Panc1 (cell line): ENCODE results near the gene RGS9. TPM values are rescaled to one million over a fixed set of nuclear protein-coding genes. Genes with fewer than 3 reads are reported as not detected.

ENCODE experiments used
- ATAC-seq: fragments of 200-7000 bp; cut with Tn5 transposase; 2 replicates; pipeline ENCODE4 v1.9.1; 2020; ENCODE audit warnings: mild to moderate bottlenecking, moderate library complexity
- BruUV-seq: library from RNA; stranded (reverse); fragments of 400-500 nt; replicated peaks from 2 replicates; lab custom pipeline; 2021; lab: Mats Ljungman, UMichigan
- CTCF ChIA-PET: fragments of 300-600 bp; sonication (Branson Sonifier 250); formaldehyde crosslinking; loops from one replicate; lab custom pipeline; 2022; ENCODE audit warnings: antibody characterized with exemption; lab: Charles Lee
- POLR2A ChIA-PET: fragments of 300-600 bp; sonication (Branson Sonifier 250); formaldehyde crosslinking; loops from one replicate; lab custom pipeline; 2022; ENCODE audit warnings: antibody characterized with exemption; lab: Charles Lee
- DNase-seq: peaks from one replicate; pipeline ENCODE4 v3.0.0-alpha.2; 2010; ENCODE audit warnings: low read depth, low spot score
- H3K27ac ChIP-seq: 2 replicates; pipeline ENCODE4 v1.5.1; 2011; ENCODE audit warnings: mild to moderate bottlenecking, low read length, inconsistent platforms
- H3K27me3 ChIP-seq: fragments of 200-500 bp; sonication (Bioruptor generic); 2 replicates; pipeline ENCODE4 v1.6.0; 2014; ENCODE audit warnings: low read length, inconsistent platforms; ENCODE audit not compliant: control insufficient read depth, insufficient read depth
- H3K36me3 ChIP-seq: fragments of 200-500 bp; sonication (Bioruptor generic); 2 replicates; pipeline ENCODE4 v1.5.1; 2014; ENCODE audit warnings: inconsistent platforms, mild to moderate bottlenecking, low read length, moderate library complexity; ENCODE audit not compliant: control insufficient read depth, insufficient read depth
- H3K4me1 ChIP-seq: 2 replicates; pipeline ENCODE4 v1.5.1; 2011; ENCODE audit warnings: inconsistent platforms, mild to moderate bottlenecking, low read length, moderate library complexity; ENCODE audit not compliant: control insufficient read depth, insufficient read depth
- H3K4me3 ChIP-seq, 2 experiments: 2 replicates each; pipeline ENCODE4 v1.5.1; 2011 to 2012; ENCODE audit warnings: low read depth in 2 of 2, low read length in 2 of 2, mild to moderate bottlenecking in 2 of 2, inconsistent platforms in 1 of 2, moderate library complexity in 1 of 2
- H3K9me3 ChIP-seq: fragments of 200-500 bp; sonication (Bioruptor generic); 2 replicates; pipeline ENCODE4 v1.5.1; 2014; ENCODE audit warnings: low read depth, mild to moderate bottlenecking, inconsistent platforms, low read length, moderate library complexity; ENCODE audit not compliant: control insufficient read depth, insufficient read depth
- POLR2AphosphoS5 ChIP-seq: IDR thresholded peaks from 2 replicates; pipeline ENCODE4 v1.6.1; 2012; ENCODE audit warnings: mild to moderate bottlenecking, low read depth, low read length, moderate library complexity
- SIN3A ChIP-seq: IDR thresholded peaks from 2 replicates; pipeline ENCODE4 v1.6.1; 2012; ENCODE audit warnings: low read depth, mild to moderate bottlenecking, low read length, moderate library complexity, borderline replicate concordance; ENCODE audit not compliant: insufficient read depth
- TCF7L2 ChIP-seq: IDR thresholded peaks from 2 replicates; pipeline ENCODE4 v1.6.1; 2011; ENCODE audit warnings: mild to moderate bottlenecking, low read depth, low read length, inconsistent platforms
- in situ Hi-C: cut with HindIII; loops from 2 replicates; pipeline ENCODE4 v1.10.0; 2016; ENCODE audit warnings: low sequenced_read_pairs, low pct_unique_long_range_greater_than_20kb
- intact Hi-C: fragments of 100-400 bp; cut with micrococcal nuclease; formaldehyde crosslinking; loops from one replicate; pipeline ENCODE4 v1.10.0; 2022; ENCODE audit not compliant: unreplicated experiment
- total RNA-seq: library from RNA; stranded (reverse); gene quantifications from one replicate; pipeline ENCODE4 v1.2.1, GENCODE V29; 2021; ENCODE audit not compliant: unreplicated experiment
- TF ChIP-seq, protein P1 (sequence below): fragments of 450-650 bp; IDR thresholded peaks from 2 replicates; pipeline ENCODE4 v1.5.1; 2017; ENCODE audit warnings: mild to moderate bottlenecking
- TF ChIP-seq, protein P2 (sequence below), 2 experiments: IDR thresholded peaks; 2 replicates each; pipeline ENCODE4 v1.6.1; 2011 to 2012; ENCODE audit warnings: low read depth in 2 of 2, control low read depth in 1 of 2, low read length in 1 of 2, mild to moderate bottlenecking in 1 of 2, moderate library complexity in 1 of 2; ENCODE audit not compliant: insufficient read depth in 1 of 2

RGS9 gene
- total RNA-seq, 1 experiment from 2014 or later, result 3.3 TPM

DNA sequence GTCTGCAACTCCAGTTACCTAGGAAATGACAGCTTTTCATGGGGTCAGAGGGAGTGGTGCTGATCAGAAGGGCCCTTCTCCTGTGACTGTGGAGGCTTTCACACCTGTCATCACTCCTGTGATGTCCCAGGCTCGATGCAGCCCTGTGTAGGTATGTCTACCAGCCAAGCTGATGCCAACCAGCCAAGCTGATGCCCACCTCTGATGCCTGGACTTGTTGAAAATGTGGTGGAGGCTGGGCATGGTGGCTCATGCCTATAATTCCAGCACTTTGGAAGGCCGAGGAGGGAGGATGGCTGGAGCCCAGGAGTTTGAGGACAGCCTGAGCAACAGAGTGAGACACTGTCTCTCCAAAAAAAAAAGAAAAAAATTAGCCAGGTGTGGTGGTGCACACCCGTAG, 33.7 kb upstream of the RGS9 start:
- intact Hi-C loops, result no loop called here
- Histone ChIP-seq H3K27me3 (no peaks in the 10 kb centered on the region), H3K4me3 (no peak overlapping the region), H3K9me3 (no peaks in the 10 kb centered on the region), H3K36me3 (no peaks in the 10 kb centered on the region), H3K4me1 (no peaks in the 10 kb centered on the region), H3K27ac (no peak overlapping the region)
- in situ Hi-C loops, result no loop called here
- CTCF ChIA-PET, result interaction anchor here (0.7 kb wide), 2 partner anchors 11 to 71 kb away, joined by 3 read pairs; no protein-coding TSS in a partner anchor
- ATAC-seq (no peak), DNase-seq (no peak)
- no TSS peak for BruUV-seq
- TF ChIP-seq, protein P1, sequence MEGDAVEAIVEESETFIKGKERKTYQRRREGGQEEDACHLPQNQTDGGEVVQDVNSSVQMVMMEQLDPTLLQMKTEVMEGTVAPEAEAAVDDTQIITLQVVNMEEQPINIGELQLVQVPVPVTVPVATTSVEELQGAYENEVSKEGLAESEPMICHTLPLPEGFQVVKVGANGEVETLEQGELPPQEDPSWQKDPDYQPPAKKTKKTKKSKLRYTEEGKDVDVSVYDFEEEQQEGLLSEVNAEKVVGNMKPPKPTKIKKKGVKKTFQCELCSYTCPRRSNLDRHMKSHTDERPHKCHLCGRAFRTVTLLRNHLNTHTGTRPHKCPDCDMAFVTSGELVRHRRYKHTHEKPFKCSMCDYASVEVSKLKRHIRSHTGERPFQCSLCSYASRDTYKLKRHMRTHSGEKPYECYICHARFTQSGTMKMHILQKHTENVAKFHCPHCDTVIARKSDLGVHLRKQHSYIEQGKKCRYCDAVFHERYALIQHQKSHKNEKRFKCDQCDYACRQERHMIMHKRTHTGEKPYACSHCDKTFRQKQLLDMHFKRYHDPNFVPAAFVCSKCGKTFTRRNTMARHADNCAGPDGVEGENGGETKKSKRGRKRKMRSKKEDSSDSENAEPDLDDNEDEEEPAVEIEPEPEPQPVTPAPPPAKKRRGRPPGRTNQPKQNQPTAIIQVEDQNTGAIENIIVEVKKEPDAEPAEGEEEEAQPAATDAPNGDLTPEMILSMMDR, result no peak
- TF ChIP-seq TCF7L2 (no peak), POLR2AphosphoS5 (no peak), SIN3A (no peak)
- TF ChIP-seq, protein P2, sequence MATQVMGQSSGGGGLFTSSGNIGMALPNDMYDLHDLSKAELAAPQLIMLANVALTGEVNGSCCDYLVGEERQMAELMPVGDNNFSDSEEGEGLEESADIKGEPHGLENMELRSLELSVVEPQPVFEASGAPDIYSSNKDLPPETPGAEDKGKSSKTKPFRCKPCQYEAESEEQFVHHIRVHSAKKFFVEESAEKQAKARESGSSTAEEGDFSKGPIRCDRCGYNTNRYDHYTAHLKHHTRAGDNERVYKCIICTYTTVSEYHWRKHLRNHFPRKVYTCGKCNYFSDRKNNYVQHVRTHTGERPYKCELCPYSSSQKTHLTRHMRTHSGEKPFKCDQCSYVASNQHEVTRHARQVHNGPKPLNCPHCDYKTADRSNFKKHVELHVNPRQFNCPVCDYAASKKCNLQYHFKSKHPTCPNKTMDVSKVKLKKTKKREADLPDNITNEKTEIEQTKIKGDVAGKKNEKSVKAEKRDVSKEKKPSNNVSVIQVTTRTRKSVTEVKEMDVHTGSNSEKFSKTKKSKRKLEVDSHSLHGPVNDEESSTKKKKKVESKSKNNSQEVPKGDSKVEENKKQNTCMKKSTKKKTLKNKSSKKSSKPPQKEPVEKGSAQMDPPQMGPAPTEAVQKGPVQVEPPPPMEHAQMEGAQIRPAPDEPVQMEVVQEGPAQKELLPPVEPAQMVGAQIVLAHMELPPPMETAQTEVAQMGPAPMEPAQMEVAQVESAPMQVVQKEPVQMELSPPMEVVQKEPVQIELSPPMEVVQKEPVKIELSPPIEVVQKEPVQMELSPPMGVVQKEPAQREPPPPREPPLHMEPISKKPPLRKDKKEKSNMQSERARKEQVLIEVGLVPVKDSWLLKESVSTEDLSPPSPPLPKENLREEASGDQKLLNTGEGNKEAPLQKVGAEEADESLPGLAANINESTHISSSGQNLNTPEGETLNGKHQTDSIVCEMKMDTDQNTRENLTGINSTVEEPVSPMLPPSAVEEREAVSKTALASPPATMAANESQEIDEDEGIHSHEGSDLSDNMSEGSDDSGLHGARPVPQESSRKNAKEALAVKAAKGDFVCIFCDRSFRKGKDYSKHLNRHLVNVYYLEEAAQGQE (IDR thresholded peaks at IDR 0.05; ENCODE audit: insufficient read depth in 1 of 2, low read depth in 2 of 2, low read length in 1 of 2), result no peak
- POLR2A ChIA-PET, result no interaction called here

- no peak for DNase-seq
- intact Hi-C loops, result no loop called here
- TF ChIP-seq SIN3A (no peak), POLR2AphosphoS5 (no peak), TCF7L2 (no peak)
- TF ChIP-seq, protein P2 (IDR thresholded peaks at IDR 0.05; ENCODE audit: insufficient read depth in 1 of 2, low read depth in 2 of 2, low read length in 1 of 2), result no peak
- TF ChIP-seq, protein P1, result no peak
- POLR2A ChIA-PET, result no interaction called here
- H3K4me1 ChIP-seq, result no peaks in the 10 kb centered on the region
- in situ Hi-C loops, result no loop called here
- CTCF ChIA-PET, result interaction anchor here (0.7 kb wide), 2 partner anchors 12 to 72 kb away, joined by 3 read pairs; no protein-coding TSS in a partner anchor
- no peak overlapping the region for H3K4me3 ChIP-seq
- no TSS peak for BruUV-seq
- H3K36me3 ChIP-seq, result no peaks in the 10 kb centered on the region
- H3K27ac ChIP-seq, result no peak overlapping the region
- H3K27me3 ChIP-seq, result no peaks in the 10 kb centered on the region
- no peak for ATAC-seq
- H3K9me3 ChIP-seq, result no peaks in the 10 kb centered on the region
These were observed 33.3 kb upstream of the RGS9 start for GRCh38 chr17:65103896-65104295.
